HCT116 (cell line): ENCODE data around the gene TRPM5.

ENCODE experiments used
- CEBPB ChIP-seq: IDR thresholded peaks from 2 replicates; pipeline ENCODE4 v1.6.1; 2012; ENCODE audit warnings: low read depth
- CTCF ChIP-seq, 3 experiments: fragments of 200-600 bp in 1 of 3; sonication (generic) in 1 of 3; IDR thresholded peaks in 2 of 3; conservative IDR thresholded peaks in 1 of 3; 2 replicates each; pipeline ENCODE4 v1.5.1; 2012 to 2017; ENCODE audit warnings: low read depth in 2 of 3, low read length in 2 of 3, antibody characterized with exemption in 1 of 3, borderline replicate concordance in 1 of 3, control low read depth in 1 of 3, mild to moderate bottlenecking in 1 of 3, mixed read lengths in 1 of 3, mixed run types in 1 of 3, moderate library complexity in 1 of 3; ENCODE audit not compliant: insufficient read depth in 1 of 3
- MAX ChIP-seq: IDR thresholded peaks from 2 replicates; pipeline ENCODE4 v1.6.1; 2012
- POLR2A ChIP-seq: IDR thresholded peaks from 2 replicates; pipeline ENCODE4 v1.7.0; 2011; ENCODE audit warnings: borderline replicate concordance; ENCODE audit not compliant: insufficient read depth, insufficient read length; ENCODE audit errors: extremely low read depth
- POLR2AphosphoS5 ChIP-seq: IDR thresholded peaks from 2 replicates; pipeline ENCODE4 v1.6.1; 2011; ENCODE audit warnings: mild to moderate bottlenecking, low read depth, low read length, moderate library complexity
- REST ChIP-seq: IDR thresholded peaks from 2 replicates; pipeline ENCODE4 v1.6.1; 2012; ENCODE audit warnings: low read depth
- YY1 ChIP-seq: IDR thresholded peaks from 2 replicates; pipeline ENCODE4 v1.6.1; 2011; ENCODE audit warnings: low read length, low read depth, moderate library complexity, mild to moderate bottlenecking; ENCODE audit not compliant: insufficient replicate concordance; ENCODE audit errors: extremely low read depth
- TF ChIP-seq, protein P1 (sequence below): IDR thresholded peaks from 2 replicates; pipeline ENCODE4 v1.6.1; 2011; ENCODE audit warnings: mild to moderate bottlenecking, low read length, moderate library complexity; ENCODE audit not compliant: insufficient replicate concordance; ENCODE audit errors: extremely low read depth

- no peak for TF ChIP-seq CTCF (IDR thresholded peaks at IDR 0.05 in 2 of 3, conservative IDR thresholded peaks at IDR 0.05 in 1 of 3; ENCODE audit: borderline replicate concordance in 1 of 3, insufficient read depth in 1 of 3, low read depth in 2 of 3, low read length in 2 of 3)
- TF ChIP-seq POLR2A, result no peak
- no peak for TF ChIP-seq YY1
- no peak for TF ChIP-seq CEBPB
- no peak for TF ChIP-seq MAX
- TF ChIP-seq, protein P1, sequence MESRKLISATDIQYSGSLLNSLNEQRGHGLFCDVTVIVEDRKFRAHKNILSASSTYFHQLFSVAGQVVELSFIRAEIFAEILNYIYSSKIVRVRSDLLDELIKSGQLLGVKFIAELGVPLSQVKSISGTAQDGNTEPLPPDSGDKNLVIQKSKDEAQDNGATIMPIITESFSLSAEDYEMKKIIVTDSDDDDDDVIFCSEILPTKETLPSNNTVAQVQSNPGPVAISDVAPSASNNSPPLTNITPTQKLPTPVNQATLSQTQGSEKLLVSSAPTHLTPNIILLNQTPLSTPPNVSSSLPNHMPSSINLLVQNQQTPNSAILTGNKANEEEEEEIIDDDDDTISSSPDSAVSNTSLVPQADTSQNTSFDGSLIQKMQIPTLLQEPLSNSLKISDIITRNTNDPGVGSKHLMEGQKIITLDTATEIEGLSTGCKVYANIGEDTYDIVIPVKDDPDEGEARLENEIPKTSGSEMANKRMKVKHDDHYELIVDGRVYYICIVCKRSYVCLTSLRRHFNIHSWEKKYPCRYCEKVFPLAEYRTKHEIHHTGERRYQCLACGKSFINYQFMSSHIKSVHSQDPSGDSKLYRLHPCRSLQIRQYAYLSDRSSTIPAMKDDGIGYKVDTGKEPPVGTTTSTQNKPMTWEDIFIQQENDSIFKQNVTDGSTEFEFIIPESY, result no peak
- no peak for TF ChIP-seq POLR2AphosphoS5
- TF ChIP-seq REST, result no peak
Measured at GRCh38 chr11:2481253-2481652, 36.9 kb upstream of the TRPM5 start.
